Stimulated activated CD8-positive, alpha-beta memory T cell treated with anti-CD3 and anti-CD28 coated beads, Interleukin-7, amount 100 ng/mL, for 24 hours (primary cell): Measurements from ENCODE around the gene STON2.

ENCODE experiments used
- DNase-seq: peaks from one replicate; pipeline ENCODE4 v3.0.0-alpha.2; 2020; ENCODE audit warnings: low read depth

Gene STON2

DNA sequence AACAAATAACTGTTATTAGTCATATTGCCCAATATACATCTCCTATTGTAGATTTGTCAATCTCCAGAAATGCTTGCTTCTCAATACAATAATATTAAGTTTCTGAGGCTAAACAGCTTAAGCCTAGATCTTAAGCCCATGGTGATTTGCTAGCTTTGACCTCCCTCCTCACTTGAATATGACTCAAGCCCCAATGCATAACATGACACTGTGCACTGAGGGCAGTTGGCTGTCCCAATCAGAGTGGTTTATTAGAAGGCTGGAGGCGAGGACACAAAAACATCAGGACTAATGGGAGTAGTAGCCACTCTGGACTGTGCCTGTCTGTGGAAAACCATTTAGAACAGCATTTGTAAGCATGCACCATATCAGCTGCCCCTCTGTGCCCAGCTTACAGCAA lies 98.3 kb downstream of the STON2 start:
- no peak for DNase-seq

DNA sequence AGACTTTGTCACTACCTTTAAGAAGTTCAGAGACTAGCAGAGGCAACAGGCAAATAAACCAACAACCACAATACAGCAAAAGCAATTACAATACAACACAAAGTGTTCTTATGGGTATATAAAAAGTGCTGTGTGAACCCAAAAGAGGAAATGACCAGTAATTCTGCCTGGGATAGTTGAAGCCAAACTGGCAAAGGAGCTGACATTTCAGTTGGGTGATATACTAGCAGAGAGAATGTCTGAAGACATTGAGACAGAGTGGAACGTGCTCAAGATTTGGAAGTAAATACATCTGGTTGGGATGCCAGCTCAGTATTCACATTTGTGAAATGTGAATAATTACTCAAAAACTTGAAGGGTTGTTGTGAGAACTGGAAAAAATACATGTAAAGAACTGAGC lies 98.8 kb downstream of the STON2 start:
- no peak for DNase-seq

DNA sequence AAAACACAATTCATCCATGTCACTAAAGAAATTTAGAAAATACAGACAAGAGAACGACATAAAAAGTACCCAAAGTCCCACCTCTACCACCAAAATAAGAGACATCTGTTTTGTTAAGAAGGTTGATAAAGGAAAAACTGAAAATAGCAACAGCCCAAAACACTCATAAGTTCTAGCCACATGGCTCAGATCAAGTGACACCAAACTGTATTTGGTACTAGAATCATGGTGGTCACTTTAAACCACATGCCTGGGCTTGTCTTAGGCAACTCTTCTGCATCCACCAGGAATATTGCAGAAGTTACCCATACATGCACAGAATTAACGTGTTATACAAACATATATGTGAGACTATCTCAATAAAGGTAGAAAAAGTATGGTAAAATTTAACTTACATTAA lies 101.2 kb downstream of the STON2 start:
- DNase-seq, result no peak

DNA sequence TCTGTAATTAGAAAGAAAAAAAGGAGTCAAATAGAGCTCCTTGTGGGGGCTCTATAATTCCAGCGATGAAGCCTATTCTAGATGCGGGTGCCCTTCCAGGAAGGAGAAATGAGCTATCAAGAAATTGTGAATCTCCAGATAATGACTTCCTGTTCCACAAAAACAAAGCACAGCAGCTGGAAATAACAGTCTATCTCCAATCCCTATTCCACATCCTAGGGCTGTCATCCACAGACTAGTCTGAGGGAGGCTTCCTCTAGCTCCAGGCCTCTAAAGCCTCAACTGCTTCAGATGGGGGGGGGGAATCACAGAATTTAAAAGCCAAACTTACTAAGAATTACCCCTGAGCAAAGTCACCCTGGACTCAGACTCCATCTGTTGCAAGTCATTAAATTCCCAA lies 102.0 kb downstream of the STON2 start:
- no peak for DNase-seq

DNA sequence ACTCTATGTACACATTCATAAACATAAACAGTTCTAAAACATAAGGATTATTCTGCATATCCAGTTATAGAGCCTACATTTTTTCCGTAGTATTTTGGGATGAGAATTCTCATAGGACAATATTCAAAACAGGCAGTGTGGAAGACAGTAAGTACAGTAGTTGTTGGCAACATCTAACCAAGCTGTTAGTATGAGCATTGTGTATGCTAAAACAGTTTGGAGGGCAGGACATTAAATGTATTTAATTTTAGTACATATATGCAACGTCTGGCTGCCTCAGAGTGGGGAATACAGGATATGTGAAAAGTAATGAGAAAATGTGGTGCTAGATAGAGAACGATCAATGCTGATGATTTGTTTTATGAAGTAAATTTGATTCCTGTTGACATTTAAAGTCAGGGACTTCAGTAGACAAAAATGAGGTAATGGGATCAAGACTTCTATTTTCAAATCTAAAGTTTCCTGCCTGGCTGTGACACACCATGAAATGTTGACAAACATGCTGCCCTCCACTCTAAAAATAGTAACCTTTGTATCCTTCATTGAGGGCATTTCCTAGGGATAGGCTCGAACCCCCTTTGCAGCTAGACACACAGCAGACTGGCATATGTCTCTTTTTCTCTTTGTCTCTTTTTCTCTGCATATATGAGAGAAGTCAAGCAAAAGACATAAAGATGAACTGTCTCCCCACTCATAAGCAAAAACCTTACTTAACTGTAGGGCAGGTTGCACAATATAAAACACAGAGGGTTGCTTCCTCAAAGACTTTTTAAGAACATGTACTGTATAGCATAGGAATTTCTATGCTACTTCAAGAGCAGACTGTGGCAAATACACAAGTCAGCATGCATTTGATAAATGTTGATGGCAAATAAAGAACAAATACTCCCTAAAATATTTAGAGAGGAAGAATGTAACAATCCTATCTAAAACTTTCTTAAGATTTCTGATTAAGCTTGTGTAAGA lies 103.9 kb downstream of the STON2 start:
- no peak for DNase-seq

DNA sequence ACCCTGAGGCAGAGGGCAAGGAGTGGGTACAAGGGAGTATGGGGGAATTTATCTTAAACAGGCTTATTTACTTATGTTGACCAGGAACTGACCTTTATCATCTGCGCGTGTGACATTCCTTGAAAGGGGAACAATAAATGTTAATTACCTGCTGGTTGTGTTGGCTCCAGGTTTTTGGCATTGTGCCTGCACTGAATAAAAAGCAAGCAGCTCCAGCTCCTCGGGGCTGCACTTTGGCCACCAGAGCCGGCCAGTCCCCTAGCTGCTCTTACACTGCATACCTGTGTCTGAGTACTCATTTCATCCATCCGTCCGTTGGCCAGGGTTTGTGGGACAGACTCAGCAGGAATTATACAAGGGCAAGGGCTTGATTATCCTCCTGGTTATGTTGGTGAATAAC lies 110.6 kb downstream of the STON2 start:
- no peak for DNase-seq

DNA sequence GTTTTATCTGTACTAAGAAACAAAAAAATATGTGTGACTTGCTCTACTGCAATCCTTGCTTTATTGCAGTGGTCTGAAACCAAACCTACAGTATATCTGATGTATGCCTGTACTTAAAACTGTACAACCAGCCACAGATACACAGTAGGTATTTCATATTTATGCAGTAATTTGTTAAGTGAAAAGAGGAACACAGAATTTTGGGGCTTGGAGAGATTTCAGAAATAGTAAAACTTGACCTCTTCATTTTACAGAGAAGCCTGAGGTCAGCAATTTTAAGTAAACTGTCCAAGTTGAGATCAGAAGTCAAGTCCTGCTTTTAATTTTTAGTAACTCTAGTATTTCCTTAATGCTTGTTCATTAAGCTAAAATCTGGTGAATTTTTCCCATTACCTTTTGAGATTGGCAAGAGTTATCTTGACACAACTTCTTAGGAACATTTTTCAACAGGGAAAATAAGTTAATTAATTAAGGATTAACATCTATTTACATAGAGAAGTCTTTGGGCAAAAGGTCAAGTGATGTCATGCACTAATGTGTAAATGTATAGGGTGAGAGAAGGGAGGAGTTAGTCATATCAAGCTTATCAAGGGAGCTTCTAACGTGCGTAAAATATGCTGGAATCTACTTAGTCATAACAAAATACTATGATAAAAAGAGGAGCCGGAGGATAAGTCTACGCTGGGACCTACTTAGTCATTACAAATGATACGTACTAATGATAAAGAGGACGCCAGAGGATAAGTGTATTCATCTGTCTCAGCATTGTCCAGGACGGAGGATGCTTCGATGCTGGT lies 113.4 kb downstream of the STON2 start:
- DNase-seq, result no peak

DNA sequence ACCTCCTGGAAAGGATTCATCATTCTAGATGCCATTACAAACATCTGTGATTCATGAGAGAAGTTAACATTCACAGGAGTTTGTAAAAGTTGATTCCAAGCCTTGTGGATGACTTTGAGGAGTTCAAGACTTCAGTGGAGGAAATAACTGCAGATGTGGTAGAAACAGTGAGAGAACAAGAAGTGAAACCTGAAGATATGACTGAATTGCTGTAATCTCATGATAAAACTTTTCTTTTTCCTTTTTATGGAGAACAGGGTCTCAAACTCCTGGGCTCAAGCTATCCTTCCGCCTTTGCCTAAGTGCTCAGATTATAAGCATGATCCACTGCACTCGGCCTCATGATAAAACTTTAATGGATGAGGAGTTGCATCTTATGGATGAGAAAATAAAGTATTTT lies 114.9 kb downstream of the STON2 start:
- no peak for DNase-seq

DNA sequence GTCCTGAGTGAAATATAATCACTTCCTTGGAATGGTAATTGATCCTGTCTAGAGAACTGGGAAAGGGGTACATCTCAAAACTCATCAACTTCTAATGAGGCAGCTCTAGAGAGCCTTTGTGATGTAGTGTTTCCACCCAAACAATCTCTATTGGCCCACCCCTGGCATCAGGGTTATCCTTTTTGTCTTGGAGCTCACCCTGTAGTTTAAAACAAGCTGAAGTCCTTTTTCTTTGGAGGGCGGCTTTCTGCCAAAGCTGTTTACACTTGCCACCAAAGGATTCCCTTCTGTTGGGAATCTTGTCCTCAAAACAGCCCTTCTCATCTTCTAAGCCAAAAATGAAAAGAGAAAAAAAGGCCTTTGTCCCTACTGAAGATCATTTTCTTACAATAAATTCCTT lies 118.8 kb downstream of the STON2 start:
- no peak for DNase-seq

DNA sequence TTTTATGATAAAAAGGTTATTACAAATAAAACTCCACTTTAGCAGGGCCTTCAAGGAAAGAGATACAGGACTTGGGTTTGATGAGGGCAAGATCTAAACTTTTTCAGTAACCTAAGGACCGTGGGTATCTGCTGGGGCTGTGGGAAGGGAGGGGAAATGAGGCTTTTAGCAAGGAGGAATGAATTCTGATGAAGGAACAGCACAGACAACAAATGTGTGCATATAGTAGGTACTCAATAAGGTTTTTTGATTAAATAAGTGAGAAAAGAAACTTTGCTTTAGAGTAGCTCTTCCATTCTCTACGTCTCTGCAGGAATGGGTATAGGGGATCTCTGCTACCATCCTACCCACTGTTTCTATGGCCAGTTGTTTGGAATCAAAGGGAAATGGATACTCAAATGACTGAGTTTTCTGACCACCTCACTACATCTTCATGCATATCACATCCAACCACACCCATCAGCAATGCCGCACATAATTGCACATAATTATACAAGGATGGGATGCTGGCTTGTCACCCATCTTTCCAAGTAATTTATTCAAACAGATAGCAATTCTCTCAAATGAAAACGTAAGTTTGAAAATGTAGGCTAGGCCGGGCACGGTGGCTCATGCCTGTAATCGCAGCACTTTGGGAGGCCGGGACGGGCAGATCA lies 119.9 kb downstream of the STON2 start:
- no peak for DNase-seq

DNA sequence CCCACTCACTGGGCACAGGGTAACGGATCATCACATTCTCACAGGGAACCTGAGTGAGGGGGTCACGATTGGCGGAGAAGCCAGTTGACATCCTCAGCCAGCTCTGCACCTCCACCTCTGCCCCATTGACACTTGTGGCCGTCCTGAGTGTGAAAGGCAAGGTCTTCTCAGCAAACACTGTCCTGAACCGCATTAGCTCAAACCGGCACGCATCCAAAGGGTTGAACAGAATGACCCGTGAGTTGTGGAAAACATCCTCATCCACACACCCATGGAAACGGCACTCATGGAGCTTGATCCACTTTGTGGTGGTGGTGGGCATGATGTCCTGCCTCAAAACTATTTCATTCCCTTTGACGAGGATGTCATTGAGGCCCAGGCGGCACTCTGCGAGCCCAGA lies 123.0 kb downstream of the STON2 start:
- DNase-seq, result no peak

DNA sequence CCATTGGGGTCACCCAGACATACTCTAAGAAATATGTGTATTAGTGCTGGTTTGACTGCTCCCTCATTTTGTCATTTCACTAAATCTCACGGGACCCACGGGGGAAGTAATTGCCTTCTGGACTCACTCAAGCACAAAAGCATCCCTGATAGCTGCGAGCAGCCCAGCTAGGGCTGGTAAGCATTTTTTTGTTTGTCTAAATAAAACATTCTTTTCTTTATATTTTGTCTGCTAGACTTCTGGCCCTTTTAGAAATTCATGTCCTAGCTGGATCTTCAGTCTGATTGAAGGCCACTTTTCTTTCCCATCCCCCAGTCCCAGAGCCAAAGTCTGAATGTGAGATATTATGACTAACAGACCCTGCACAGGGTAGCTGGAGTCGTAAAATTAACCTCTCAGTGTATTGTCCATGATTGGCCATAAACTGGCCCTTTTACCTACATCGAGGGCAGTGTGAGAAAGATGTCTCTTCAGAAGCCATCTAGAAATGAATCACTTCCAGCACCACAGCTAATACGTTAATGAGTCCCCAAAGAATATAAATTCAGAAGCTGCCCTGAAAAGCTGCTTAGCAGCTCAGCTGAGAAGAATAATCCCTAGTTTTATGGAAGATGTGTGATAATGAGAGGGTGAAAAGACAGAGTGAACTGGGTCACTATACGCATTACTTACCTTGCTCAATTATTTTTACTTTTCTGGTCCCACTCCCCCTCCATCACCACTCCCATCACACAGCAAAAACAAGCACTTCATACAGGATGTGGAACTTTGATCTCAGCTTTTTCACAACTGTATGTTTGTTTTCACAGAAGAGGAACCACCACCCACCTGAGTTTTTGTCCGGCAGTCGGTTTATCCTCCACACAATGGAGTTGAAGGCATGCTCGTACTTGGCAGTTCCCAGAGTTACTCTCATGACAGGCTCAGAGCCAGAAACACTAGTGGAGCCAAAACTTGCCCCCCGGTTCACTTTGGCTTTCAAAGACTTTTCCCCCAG lies 123.8 kb downstream of the STON2 start:
- DNase-seq, result no peak

DNA sequence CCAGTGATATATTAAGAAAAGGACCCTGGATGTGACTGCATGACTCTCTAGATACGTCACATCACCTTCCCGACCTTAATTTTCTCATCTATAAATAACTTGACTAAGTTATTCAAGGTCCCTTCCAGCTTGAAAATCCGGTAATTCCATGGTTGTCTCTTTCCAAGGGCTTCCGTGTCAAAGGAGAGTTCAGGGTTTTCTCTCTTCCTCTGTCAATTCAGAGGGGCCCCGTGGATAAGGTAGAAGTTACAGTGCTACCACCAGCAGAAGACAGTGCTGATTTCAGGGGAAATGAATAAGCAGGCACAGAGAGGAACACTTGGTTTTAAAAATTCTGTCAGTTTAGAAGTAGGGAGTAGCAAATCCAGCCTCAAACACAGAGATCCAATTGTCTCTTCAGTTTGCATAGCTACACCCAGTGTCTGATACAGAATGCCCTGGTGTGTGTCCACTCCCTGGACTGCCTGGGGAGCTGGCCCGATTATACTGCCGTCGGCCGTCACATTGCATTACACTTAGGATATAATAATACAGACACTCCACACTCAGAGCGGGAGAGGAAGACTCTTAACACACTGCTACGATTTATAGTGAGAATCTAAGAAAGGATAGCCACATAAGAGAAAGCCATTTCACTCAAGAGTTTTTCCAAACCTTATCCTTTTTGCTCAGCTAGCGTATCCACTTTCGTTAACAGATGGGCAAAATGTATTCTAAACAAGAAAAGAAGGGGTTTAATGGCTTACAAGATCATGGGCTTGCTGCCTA lies 124.6 kb downstream of the STON2 start:
- no peak for DNase-seq

DNA sequence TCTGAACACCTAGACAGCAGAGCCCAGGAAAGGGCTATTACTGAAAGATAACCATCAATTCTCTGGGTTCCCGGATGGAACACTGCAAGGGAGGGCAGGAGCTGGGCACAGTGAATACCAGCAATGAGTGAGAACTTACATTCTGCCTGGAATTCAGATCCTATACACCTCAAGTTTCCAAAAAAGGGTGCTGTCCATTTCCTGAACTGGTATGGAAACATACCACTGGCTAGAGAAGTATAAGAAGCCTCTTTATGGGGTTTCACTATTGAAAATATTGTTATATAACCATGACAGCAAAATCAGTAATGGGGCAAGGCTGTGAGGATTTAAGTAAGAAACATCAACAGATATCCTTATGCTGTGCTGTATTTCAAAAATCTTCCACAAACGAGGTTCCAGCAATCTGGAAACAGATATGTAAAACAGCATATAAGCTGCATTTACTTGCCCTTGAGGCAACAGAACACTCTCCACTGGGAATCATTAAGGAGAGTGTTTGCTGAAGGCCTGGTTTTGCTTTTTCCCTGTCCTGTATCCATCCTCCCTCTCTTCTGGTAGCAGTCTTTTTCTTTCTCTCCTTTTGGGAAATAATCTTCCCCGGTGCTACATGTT lies 126.1 kb downstream of the STON2 start:
- DNase-seq, result no peak

DNA sequence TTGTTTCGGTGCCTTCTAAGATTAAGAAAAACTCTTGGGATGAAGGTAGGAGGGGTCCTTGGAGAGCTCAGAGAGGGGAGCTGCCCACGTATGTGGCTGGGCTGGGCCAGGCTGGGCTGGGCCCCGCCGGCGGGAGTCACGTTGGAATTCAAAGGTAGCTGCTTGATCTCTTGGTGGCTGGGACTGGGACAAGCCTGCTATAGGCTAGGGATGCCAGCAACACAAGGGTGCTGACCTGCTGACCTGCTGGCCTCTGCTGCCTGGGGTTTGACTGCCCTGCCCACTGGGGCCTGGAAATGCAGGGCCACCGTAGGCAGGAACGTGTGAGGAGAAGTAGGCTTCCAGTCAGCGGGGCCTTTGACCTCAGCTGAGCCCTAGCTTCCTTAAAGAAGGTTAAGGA lies 126.6 kb downstream of the STON2 start:
- no peak for DNase-seq

DNA sequence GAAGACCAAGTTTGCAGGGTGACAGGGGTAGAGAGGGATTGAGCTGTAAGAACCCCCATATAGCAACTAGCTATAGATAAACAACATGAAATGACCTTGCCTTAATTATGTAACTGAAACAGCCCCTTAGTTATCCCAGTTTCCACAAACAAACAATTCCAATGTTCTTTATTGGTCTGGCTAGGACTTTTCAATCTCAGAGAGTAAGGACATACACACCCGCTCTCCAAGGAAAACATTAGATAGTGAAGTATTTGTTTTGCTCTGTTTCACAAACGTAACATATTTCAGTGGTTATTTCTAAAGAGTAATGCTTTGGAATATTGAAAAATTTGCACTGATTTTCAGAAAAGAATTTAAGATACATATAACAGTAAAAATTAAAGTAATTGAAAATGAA lies 127.8 kb downstream of the STON2 start:
- no peak for DNase-seq

DNA sequence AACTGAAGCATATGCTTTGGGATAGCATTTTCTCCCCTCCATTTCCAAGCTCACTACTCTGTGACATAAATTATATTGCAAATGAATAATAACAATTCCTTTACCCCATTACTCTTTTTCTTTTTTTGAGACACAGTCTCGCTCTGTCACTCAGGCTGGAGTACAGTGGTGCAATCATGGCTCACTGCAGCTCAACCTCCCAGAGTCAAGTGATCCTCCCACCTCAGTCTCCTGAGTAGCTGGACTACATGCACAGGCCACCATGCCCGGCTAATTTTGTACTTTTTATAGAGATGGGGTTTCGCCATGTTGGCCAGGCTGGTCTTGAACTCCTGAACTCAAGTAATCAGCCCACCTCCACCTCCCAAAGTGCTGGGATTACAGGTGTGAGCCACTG lies 130.1 kb downstream of the STON2 start:
- no peak for DNase-seq

DNA sequence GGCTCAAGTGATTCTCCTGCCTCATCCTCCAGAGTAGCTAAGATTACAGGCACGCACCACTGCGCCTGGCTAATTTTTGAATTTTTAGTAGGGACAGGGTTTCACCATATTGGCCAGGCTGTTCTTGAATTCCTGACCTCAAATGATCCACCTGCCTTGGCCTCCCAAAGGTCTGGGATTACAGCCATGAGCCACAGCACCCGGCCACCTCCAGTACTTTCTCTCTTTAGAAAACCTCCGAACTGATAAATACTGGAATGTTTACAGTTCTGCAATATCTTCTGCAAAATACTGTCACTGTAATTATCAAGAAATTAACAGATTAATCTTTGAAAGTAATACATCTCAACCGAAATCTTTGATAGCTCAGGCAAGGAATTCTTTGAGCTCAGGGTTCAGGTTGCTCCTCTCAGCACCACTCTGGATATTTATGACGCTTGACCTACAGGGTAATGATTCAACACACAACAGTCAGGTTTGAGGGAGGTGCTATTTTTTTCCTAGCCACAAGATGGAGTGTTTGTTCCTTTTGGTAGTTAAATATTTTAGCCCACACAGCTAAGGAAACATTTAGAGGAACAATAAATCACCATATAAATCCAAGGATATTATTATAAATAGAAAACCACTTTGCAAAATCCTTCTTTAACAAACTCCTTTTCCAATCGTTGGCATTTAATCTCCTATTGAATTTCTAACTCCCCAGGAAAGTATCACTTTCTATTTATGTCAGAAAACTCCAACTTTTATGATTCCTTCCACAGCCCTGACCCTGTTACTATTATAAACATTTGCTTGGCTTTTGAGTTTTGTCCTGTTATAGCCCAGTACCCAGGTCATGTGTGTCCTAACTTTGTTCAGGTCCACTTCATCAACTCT lies 130.8 kb downstream of the STON2 start:
- DNase-seq, result no peak

DNA sequence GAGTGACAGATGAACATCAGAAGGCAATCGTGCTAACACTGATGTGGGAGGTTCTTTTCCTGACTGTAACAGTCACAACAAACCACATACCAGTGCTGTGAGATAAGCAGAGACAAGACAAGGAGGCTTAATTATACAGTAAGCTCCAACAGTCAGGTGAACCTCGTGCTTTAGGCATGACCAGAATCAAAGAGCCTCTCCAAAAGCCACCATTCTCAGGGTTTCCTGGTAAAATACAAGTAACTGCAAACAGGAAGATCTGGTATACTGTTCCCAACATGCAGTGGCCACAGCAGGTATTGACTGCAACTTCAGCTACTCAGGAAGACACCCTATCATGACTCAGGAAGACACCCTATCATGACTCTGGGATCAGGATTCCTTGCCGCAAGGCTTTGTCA lies 132.1 kb downstream of the STON2 start:
- DNase-seq, result no peak
